Fibroblast of the aortic adventitia (primary cell): ENCODE measurements around the gene UBR3. TPM values are rescaled to one million over a fixed set of nuclear protein-coding genes. Genes with fewer than 3 reads are reported as not detected.
A peak's percentile ranks its signal among the peaks of the same experiment; 100 is the strongest.

Experiments used
- DNase-seq: peaks from one replicate; pipeline ENCODE4 v3.0.0-alpha.2; 2010; ENCODE audit warnings: low read depth
- H3K4me3 ChIP-seq: 2 replicates; pipeline ENCODE4 v1.5.1; 2011; ENCODE audit warnings: low read depth, mild to moderate bottlenecking, control low read depth, low read length, moderate library complexity
- CTCF ChIP-seq: IDR thresholded peaks from 2 replicates; pipeline ENCODE4 v1.5.1; 2011; ENCODE audit warnings: mild to moderate bottlenecking, low read length, control low read depth, inconsistent platforms; ENCODE audit not compliant: insufficient read depth
- total RNA-seq: library from RNA; depleted of rRNA; stranded (reverse); fragments of >200 nt; gene quantifications from 2 replicates; pipeline ENCODE4 v1.2.3, GENCODE V29; 2012; ENCODE audit warnings: low replicate concordance

The UBR3 gene
- total RNA-seq, 1 donor, result 45.5 TPM

- H3K4me3 ChIP-seq, result no peak overlapping the region
- DNase-seq, result no peak
- no peak for TF ChIP-seq CTCF
These were observed 259.6 kb downstream of the UBR3 start for GRCh38 chr2:170086751-170087412.

GRCh38 chr2:170087413-170087793, 260.1 kb downstream of the UBR3 start:
- TF ChIP-seq CTCF, result no peak
- H3K4me3 ChIP-seq, result no peak overlapping the region
- no peak for DNase-seq

GRCh38 chr2:170088776-170089175, 261.5 kb downstream of the UBR3 start:
- no peak for TF ChIP-seq CTCF
- DNase-seq, result peak; percentile 33
- H3K4me3 ChIP-seq, result no peak overlapping the region

GRCh38 chr2:170090229-170090628, 263.0 kb downstream of the UBR3 start:
- no peak for DNase-seq
- no peak overlapping the region for H3K4me3 ChIP-seq
- TF ChIP-seq CTCF, result no peak

- no peak for DNase-seq
- TF ChIP-seq CTCF, result no peak
- H3K4me3 ChIP-seq, result no peak overlapping the region
These were observed 264.2 kb downstream of the UBR3 start for GRCh38 chr2:170091436-170091835.

GRCh38 chr2:170092436-170093060, 265.3 kb downstream of the UBR3 start:
- no peak for TF ChIP-seq CTCF
- DNase-seq, result peak; percentile 27
- H3K4me3 ChIP-seq, result no peak overlapping the region

GRCh38 chr2:170095380-170095779, 268.1 kb downstream of the UBR3 start:
- TF ChIP-seq CTCF, result no peak
- H3K4me3 ChIP-seq, result no peak overlapping the region
- DNase-seq, result no peak
